GM23338 (cell line): Measurements from ENCODE around the gene AKAP1. TPM values are rescaled to one million over a fixed set of nuclear protein-coding genes. Genes with fewer than 3 reads are reported as not detected.

Source experiments
- ATAC-seq: fragments of 200-7000 bp; cut with Tn5 transposase; 3 replicates; pipeline ENCODE4 v1.9.1; 2020
- DNase-seq: peaks from one replicate; pipeline ENCODE4 v3.0.0-alpha.2; 2015; ENCODE audit warnings: low spot score
- H2AFZ ChIP-seq: fragments of 200-600 bp; sonication (generic); 2 replicates; pipeline ENCODE4 v1.8.0; 2016; ENCODE audit warnings: antibody characterized with exemption, mild to moderate bottlenecking, moderate library complexity
- H3F3A ChIP-seq: fragments of 200-600 bp; sonication (generic); replicated peaks from 2 replicates; pipeline ENCODE4 v1.8.0; 2017; ENCODE audit warnings: antibody characterized with exemption, mixed run types, low read depth
- H3K27ac ChIP-seq: fragments of 200-600 bp; sonication (generic); 2 replicates; pipeline ENCODE4 v1.6.1; 2016; ENCODE audit warnings: low read depth
- H3K27me3 ChIP-seq: fragments of 200-600 bp; sonication (generic); 2 replicates; pipeline ENCODE4 v1.8.0; 2016; ENCODE audit warnings: mild to moderate bottlenecking, mixed run types, moderate library complexity; ENCODE audit not compliant: insufficient read depth
- H3K36me3 ChIP-seq: fragments of 200-600 bp; sonication (generic); 2 replicates; pipeline ENCODE4 v1.8.0; 2016; ENCODE audit warnings: mild to moderate bottlenecking; ENCODE audit not compliant: insufficient read depth
- H3K4me1 ChIP-seq: fragments of 200-600 bp; sonication (generic); 2 replicates; pipeline ENCODE4 v1.8.0; 2016; ENCODE audit warnings: mild to moderate bottlenecking, moderate library complexity; ENCODE audit not compliant: insufficient read depth
- H3K4me2 ChIP-seq: fragments of 200-600 bp; sonication (generic); 2 replicates; pipeline ENCODE4 v1.7.1; 2017; ENCODE audit warnings: mixed run types
- H3K4me3 ChIP-seq: fragments of 200-600 bp; sonication (generic); 2 replicates; pipeline ENCODE4 v1.6.1; 2016; ENCODE audit warnings: mixed run types
- H3K79me2 ChIP-seq: fragments of 200-600 bp; sonication (generic); replicated peaks from 2 replicates; pipeline ENCODE4 v1.8.0; 2017; ENCODE audit warnings: mild to moderate bottlenecking; ENCODE audit not compliant: insufficient read depth
- H3K9me2 ChIP-seq: fragments of 200-600 bp; sonication (generic); 2 replicates; pipeline ENCODE4 v1.8.0; 2017; ENCODE audit not compliant: insufficient read depth
- H4K20me1 ChIP-seq: fragments of 200-600 bp; sonication (generic); replicated peaks from 2 replicates; pipeline ENCODE4 v1.8.0; 2017; ENCODE audit warnings: mild to moderate bottlenecking; ENCODE audit not compliant: insufficient read depth
- H3K27ac Mint-ChIP-seq: 2 replicates; pipeline ENCODE4 v1.8.0; 2020; ENCODE audit warnings: inconsistent platforms, mild to moderate bottlenecking, moderate library complexity, mixed read lengths
- H3K27me3 Mint-ChIP-seq: 3 replicates; pipeline ENCODE4 v1.8.0; 2022; ENCODE audit warnings: low read depth, mild to moderate bottlenecking, moderate library complexity, mixed read lengths, inconsistent platforms; ENCODE audit not compliant: insufficient read depth, poor library complexity
- H3K36me3 Mint-ChIP-seq: 3 replicates; pipeline ENCODE4 v1.8.0; 2021; ENCODE audit warnings: low read depth, mild to moderate bottlenecking, inconsistent platforms, moderate library complexity, mixed read lengths
- H3K4me1 Mint-ChIP-seq: 3 replicates; pipeline ENCODE4 v1.8.0; 2020; ENCODE audit warnings: mild to moderate bottlenecking, inconsistent platforms, mixed read lengths
- H3K4me3 Mint-ChIP-seq: 3 replicates; pipeline ENCODE4 v1.8.0; 2021; ENCODE audit warnings: moderate library complexity, mild to moderate bottlenecking, inconsistent platforms, mixed read lengths
- H3K9me3 Mint-ChIP-seq: 3 replicates; pipeline ENCODE4 v1.8.0; 2020; ENCODE audit warnings: moderate library complexity, mild to moderate bottlenecking, inconsistent platforms, mixed read lengths
- POLR2AphosphoS5 ChIP-seq: IDR thresholded peaks from 2 replicates; pipeline ENCODE4 v1.6.1; 2016; ENCODE audit warnings: antibody characterized with exemption, low read depth
- STAT1 ChIP-seq: IDR thresholded peaks from one replicate; pipeline ENCODE4 v1.6.1; 2016; ENCODE audit warnings: antibody characterized with exemption; ENCODE audit not compliant: unreplicated experiment
- polyA plus RNA-seq: library from polyadenylated mRNA; unstranded; fragments of >200 nt; fragmentation: Nextera tagmentation; extraction: Ambion mirVana; gene quantifications from 2 replicates; pipeline ENCODE4 v1.2.1, GENCODE V29; 2016
- total RNA-seq: library from RNA; depleted of rRNA; stranded (reverse); fragments of >200 nt; shearing (Covaris generic); gene quantifications from 2 replicates; pipeline ENCODE4 v1.2.3, GENCODE V29; 2014
- TF ChIP-seq, protein P1 (sequence below), 2 experiments: fragments of 200-600 bp in 1 of 2; sonication (generic) in 1 of 2; conservative IDR thresholded peaks; 2 replicates each; pipeline versions ENCODE4 v1.5.1 to v1.6.1; 2016 to 2017; ENCODE audit warnings: antibody characterized with exemption in 2 of 2, low read depth in 2 of 2, mild to moderate bottlenecking in 2 of 2, moderate library complexity in 1 of 2
- TF ChIP-seq, protein P2 (sequence below): IDR thresholded peaks from 2 replicates; pipeline ENCODE4 v1.6.1; 2016; ENCODE audit warnings: antibody characterized with exemption
- TF ChIP-seq, protein P3 (sequence below): fragments of 250-450 bp; sonication (Bioruptor Pico); IDR thresholded peaks from 2 replicates; pipeline ENCODE4 v1.5.0; 2020; ENCODE audit warnings: mild to moderate bottlenecking, moderate library complexity
- TF ChIP-seq, protein P4 (sequence below): IDR thresholded peaks from one replicate; pipeline ENCODE4 v1.6.1; 2018; ENCODE audit warnings: antibody characterized with exemption; ENCODE audit not compliant: unreplicated experiment

AKAP1 gene
- total and polyA plus RNA-seq, 2 experiments from 2014 or later: 19.6 to 45.9 TPM

DNA sequence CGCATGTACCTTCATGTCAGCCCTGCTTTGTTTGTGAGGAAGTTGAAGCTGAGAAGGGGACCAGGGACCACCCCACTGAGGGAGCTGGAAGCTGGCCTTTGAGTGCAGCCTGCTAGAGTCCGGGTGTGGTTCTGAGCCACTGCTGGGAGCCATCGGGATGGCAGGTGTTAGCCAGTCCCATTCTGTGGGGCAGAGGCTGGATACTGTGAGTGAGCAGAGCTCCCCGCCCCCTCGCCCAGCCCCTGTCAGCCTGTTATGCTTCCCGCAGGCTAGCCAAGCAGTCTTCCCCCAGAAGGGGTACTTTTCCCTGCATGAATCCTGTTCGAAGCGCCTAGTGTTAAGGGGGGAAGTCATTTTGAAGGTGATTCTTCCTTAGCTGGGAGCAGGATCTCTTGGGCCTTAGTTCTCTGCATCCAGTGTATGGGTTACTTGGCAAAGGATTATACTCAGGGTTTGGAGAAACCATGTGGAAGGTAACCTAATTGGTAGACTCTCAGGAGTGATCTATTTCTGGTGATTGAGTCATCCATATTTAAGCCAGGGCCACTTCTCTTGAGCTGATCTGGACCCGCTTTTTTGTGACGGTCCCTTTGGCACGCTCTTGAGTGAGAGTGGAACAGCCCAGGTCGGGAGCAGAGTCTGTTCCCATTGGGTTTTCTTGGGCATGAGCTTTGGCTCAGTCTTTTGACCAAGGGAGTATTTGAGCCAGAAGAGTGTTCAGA lies 23.8 kb downstream of the AKAP1 start:
- Histone ChIP-seq H3K4me2 (no peak overlapping the region), H3K9me2 (no peaks in the 10 kb centered on the region), H3K27ac (no peak overlapping the region), H3K36me3 (peaks cover 4% of the 10 kb centered on the region), H3K4me1 (peaks cover 10% of the 10 kb centered on the region), H4K20me1 (no peaks in the 10 kb centered on the region; the same call in 1 of the 2 replicates), H3K4me3 (no peak overlapping the region), H2AFZ (no peak overlapping the region), H3K79me2 (peaks cover 22% of the 10 kb centered on the region), H3F3A (no peaks in the 10 kb centered on the region), H3K27me3 (no peaks in the 10 kb centered on the region)
- peaks cover 11% of the 10 kb centered on the region for H3K27me3 Mint-ChIP-seq
- TF ChIP-seq STAT1: no peak
- TF ChIP-seq POLR2AphosphoS5: no peak
- TF ChIP-seq, protein P1, sequence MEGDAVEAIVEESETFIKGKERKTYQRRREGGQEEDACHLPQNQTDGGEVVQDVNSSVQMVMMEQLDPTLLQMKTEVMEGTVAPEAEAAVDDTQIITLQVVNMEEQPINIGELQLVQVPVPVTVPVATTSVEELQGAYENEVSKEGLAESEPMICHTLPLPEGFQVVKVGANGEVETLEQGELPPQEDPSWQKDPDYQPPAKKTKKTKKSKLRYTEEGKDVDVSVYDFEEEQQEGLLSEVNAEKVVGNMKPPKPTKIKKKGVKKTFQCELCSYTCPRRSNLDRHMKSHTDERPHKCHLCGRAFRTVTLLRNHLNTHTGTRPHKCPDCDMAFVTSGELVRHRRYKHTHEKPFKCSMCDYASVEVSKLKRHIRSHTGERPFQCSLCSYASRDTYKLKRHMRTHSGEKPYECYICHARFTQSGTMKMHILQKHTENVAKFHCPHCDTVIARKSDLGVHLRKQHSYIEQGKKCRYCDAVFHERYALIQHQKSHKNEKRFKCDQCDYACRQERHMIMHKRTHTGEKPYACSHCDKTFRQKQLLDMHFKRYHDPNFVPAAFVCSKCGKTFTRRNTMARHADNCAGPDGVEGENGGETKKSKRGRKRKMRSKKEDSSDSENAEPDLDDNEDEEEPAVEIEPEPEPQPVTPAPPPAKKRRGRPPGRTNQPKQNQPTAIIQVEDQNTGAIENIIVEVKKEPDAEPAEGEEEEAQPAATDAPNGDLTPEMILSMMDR (conservative IDR thresholded peaks at IDR 0.05; ENCODE audit: low read depth in 2 of 2): no peak
- TF ChIP-seq, protein P2, sequence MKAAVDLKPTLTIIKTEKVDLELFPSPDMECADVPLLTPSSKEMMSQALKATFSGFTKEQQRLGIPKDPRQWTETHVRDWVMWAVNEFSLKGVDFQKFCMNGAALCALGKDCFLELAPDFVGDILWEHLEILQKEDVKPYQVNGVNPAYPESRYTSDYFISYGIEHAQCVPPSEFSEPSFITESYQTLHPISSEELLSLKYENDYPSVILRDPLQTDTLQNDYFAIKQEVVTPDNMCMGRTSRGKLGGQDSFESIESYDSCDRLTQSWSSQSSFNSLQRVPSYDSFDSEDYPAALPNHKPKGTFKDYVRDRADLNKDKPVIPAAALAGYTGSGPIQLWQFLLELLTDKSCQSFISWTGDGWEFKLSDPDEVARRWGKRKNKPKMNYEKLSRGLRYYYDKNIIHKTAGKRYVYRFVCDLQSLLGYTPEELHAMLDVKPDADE: no peak
- TF ChIP-seq, protein P3, sequence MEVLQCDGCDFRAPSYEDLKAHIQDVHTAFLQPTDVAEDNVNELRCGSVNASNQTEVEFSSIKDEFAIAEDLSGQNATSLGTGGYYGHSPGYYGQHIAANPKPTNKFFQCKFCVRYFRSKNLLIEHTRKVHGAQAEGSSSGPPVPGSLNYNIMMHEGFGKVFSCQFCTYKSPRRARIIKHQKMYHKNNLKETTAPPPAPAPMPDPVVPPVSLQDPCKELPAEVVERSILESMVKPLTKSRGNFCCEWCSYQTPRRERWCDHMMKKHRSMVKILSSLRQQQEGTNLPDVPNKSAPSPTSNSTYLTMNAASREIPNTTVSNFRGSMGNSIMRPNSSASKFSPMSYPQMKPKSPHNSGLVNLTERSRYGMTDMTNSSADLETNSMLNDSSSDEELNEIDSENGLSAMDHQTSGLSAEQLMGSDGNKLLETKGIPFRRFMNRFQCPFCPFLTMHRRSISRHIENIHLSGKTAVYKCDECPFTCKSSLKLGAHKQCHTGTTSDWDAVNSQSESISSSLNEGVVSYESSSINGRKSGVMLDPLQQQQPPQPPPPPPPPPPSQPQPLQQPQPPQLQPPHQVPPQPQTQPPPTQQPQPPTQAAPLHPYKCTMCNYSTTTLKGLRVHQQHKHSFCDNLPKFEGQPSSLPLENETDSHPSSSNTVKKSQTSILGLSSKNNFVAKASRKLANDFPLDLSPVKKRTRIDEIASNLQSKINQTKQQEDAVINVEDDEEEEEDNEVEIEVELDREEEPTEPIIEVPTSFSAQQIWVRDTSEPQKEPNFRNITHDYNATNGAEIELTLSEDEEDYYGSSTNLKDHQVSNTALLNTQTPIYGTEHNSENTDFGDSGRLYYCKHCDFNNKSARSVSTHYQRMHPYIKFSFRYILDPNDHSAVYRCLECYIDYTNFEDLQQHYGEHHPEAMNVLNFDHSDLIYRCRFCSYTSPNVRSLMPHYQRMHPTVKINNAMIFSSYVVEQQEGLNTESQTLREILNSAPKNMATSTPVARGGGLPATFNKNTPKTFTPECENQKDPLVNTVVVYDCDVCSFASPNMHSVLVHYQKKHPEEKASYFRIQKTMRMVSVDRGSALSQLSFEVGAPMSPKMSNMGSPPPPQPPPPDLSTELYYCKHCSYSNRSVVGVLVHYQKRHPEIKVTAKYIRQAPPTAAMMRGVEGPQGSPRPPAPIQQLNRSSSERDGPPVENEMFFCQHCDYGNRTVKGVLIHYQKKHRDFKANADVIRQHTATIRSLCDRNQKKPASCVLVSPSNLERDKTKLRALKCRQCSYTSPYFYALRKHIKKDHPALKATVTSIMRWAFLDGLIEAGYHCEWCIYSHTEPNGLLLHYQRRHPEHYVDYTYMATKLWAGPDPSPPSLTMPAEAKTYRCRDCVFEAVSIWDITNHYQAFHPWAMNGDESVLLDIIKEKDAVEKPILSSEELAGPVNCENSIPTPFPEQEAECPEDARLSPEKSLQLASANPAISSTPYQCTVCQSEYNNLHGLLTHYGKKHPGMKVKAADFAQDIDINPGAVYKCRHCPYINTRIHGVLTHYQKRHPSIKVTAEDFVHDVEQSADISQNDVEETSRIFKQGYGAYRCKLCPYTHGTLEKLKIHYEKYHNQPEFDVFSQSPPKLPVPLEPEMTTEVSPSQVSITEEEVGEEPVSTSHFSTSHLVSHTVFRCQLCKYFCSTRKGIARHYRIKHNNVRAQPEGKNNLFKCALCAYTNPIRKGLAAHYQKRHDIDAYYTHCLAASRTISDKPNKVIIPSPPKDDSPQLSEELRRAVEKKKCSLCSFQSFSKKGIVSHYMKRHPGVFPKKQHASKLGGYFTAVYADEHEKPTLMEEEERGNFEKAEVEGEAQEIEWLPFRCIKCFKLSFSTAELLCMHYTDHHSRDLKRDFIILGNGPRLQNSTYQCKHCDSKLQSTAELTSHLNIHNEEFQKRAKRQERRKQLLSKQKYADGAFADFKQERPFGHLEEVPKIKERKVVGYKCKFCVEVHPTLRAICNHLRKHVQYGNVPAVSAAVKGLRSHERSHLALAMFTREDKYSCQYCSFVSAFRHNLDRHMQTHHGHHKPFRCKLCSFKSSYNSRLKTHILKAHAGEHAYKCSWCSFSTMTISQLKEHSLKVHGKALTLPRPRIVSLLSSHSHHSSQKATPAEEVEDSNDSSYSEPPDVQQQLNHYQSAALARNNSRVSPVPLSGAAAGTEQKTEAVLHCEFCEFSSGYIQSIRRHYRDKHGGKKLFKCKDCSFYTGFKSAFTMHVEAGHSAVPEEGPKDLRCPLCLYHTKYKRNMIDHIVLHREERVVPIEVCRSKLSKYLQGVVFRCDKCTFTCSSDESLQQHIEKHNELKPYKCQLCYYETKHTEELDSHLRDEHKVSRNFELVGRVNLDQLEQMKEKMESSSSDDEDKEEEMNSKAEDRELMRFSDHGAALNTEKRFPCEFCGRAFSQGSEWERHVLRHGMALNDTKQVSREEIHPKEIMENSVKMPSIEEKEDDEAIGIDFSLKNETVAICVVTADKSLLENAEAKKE: no peak
- TF ChIP-seq, protein P4, sequence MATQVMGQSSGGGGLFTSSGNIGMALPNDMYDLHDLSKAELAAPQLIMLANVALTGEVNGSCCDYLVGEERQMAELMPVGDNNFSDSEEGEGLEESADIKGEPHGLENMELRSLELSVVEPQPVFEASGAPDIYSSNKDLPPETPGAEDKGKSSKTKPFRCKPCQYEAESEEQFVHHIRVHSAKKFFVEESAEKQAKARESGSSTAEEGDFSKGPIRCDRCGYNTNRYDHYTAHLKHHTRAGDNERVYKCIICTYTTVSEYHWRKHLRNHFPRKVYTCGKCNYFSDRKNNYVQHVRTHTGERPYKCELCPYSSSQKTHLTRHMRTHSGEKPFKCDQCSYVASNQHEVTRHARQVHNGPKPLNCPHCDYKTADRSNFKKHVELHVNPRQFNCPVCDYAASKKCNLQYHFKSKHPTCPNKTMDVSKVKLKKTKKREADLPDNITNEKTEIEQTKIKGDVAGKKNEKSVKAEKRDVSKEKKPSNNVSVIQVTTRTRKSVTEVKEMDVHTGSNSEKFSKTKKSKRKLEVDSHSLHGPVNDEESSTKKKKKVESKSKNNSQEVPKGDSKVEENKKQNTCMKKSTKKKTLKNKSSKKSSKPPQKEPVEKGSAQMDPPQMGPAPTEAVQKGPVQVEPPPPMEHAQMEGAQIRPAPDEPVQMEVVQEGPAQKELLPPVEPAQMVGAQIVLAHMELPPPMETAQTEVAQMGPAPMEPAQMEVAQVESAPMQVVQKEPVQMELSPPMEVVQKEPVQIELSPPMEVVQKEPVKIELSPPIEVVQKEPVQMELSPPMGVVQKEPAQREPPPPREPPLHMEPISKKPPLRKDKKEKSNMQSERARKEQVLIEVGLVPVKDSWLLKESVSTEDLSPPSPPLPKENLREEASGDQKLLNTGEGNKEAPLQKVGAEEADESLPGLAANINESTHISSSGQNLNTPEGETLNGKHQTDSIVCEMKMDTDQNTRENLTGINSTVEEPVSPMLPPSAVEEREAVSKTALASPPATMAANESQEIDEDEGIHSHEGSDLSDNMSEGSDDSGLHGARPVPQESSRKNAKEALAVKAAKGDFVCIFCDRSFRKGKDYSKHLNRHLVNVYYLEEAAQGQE: no peak
- no peak for DNase-seq
- no peak overlapping the region; the same call in 2 of the 3 replicates for H3K4me3 Mint-ChIP-seq
- peak; percentile 14; the same call in 2 of the 3 replicates for ATAC-seq
- no peaks in the 10 kb centered on the region; the same call in 2 of the 3 replicates for H3K9me3 Mint-ChIP-seq
- H3K27ac Mint-ChIP-seq: peak overlapping the region; percentile 46
- peaks cover 33% of the 10 kb centered on the region for H3K36me3 Mint-ChIP-seq
- H3K4me1 Mint-ChIP-seq: peaks cover 37% of the 10 kb centered on the region
